Peyer's patch (tissue), 4 donors: ENCODE measurements around the gene SLC39A11. TPM values are rescaled to one million over a fixed set of nuclear protein-coding genes. Genes with fewer than 3 reads are reported as not detected.

Experiments
- DNase-seq, 3 donors: peaks; one replicate each; pipeline ENCODE4 v3.0.0-alpha.2; 2017 to 2019
- H3K27ac ChIP-seq, 4 donors: fragments of 200-600 bp; sonication (generic); one replicate each; pipeline ENCODE4 v1.5.1; 2016 to 2019
- H3K27me3 ChIP-seq, 2 donors: fragments of 200-600 bp; sonication (generic); one replicate each; pipeline ENCODE4 v1.5.1; 2019
- H3K36me3 ChIP-seq, 3 donors: fragments of 200-600 bp; sonication (generic); one replicate each; pipeline ENCODE4 v1.5.1; 2016 to 2019
- H3K4me1 ChIP-seq, 4 donors: fragments of 200-600 bp; sonication (generic); one replicate each; pipeline ENCODE4 v1.5.1; 2016 to 2019
- H3K4me3 ChIP-seq, 4 donors: fragments of 200-600 bp; sonication (generic); 1 replicate in 3 of 4; 2 replicates in 1 of 4; pipeline ENCODE4 v1.5.1; 2016 to 2019; ENCODE audit warnings: mild to moderate bottlenecking in 1 of 4
- H3K9me3 ChIP-seq, 4 donors: fragments of 200-600 bp; sonication (generic); one replicate each; pipeline ENCODE4 v1.5.1; 2016 to 2019; ENCODE audit warnings: mild to moderate bottlenecking in 1 of 4
- POLR2A ChIP-seq, 2 donors: fragments of 450-650 bp; IDR thresholded peaks; one replicate each; pipeline ENCODE4 v1.5.1; 2017; ENCODE audit warnings: antibody characterized with exemption in 2 of 2, mild to moderate bottlenecking in 2 of 2, moderate library complexity in 2 of 2
- total RNA-seq, 4 donors: library from RNA; depleted of rRNA; stranded (reverse); fragments of >200 nt; gene quantifications; one replicate each; pipeline ENCODE4 v1.1.0, GENCODE V29; 2016
- TF ChIP-seq, protein P1 (sequence below), 6 experiments: fragments of 450-650 bp in 4 of 6; fragments of 200-600 bp in 2 of 6; sonication (generic) in 1 of 6; IDR thresholded peaks; one replicate each; pipeline ENCODE4 v1.5.1; 2017 to 2019; ENCODE audit warnings: antibody characterized with exemption in 6 of 6, mild to moderate bottlenecking in 3 of 6, moderate library complexity in 1 of 6

SLC39A11 gene
- total RNA-seq, 4 donors from 2014 or later = 39.9 to 91.6 (median 45.7) TPM

DNA sequence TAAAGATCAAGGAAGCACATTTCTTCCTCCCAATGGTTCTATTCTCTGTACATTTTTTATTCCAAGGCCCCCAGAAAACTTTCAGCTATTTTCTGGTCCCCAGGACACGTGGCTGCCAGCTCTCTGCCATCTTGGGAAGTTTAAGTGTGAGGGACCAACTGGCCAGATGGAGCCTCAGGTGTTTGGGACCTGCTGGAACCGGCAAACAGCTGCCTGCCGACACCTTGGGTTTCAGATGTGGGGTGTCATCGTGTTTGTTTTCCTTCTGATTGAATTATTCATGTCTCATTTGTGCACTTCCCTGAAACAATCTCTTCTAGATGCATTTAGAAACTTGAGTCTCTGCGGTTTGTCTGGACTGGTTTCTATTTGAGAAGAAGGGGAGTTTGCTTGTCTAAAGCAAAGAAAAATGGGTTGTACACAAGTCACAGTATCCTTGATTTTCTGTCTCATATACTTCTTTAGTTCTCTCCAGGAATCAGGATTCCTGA is 386.5 kb downstream of the SLC39A11 start:
- TF ChIP-seq POLR2A (IDR thresholded peaks at IDR 0.05) = no peak
- TF ChIP-seq, protein P1, sequence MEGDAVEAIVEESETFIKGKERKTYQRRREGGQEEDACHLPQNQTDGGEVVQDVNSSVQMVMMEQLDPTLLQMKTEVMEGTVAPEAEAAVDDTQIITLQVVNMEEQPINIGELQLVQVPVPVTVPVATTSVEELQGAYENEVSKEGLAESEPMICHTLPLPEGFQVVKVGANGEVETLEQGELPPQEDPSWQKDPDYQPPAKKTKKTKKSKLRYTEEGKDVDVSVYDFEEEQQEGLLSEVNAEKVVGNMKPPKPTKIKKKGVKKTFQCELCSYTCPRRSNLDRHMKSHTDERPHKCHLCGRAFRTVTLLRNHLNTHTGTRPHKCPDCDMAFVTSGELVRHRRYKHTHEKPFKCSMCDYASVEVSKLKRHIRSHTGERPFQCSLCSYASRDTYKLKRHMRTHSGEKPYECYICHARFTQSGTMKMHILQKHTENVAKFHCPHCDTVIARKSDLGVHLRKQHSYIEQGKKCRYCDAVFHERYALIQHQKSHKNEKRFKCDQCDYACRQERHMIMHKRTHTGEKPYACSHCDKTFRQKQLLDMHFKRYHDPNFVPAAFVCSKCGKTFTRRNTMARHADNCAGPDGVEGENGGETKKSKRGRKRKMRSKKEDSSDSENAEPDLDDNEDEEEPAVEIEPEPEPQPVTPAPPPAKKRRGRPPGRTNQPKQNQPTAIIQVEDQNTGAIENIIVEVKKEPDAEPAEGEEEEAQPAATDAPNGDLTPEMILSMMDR (IDR thresholded peaks at IDR 0.05) = no peak
- Histone ChIP-seq H3K4me3 (no peak overlapping the region), H3K36me3 (no peaks in the 10 kb centered on the region), H3K27ac (no peak overlapping the region), H3K9me3 (peaks cover 0 to under 1% (median 0%) of the 10 kb centered on the region in 4 donors), H3K4me1 (no peaks in the 10 kb centered on the region), H3K27me3 (no peaks in the 10 kb centered on the region)
- no peak for DNase-seq

DNA sequence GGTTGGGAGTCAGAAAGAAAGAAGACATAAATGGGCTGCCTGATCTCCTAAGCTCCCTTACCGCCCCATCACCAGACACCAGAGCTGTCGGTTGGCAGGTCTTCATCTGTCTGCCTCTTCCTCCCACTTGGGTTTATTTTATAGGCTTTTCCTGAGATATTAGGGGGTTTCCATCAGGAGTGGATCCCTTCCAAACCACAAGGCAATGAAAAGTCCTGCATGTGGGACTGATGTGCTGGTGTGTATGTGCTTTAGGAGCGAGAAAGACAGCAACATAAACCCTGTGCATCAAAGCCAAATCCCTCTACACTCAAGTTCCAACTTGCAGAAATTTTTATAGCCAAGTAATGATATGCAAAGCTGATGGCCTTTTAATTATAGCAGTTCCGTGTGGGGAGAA is 389.5 kb downstream of the SLC39A11 start:
- Histone ChIP-seq H3K4me1 (no peaks in the 10 kb centered on the region), H3K4me3 (no peak overlapping the region), H3K9me3 (no peaks in the 10 kb centered on the region), H3K27ac (no peak overlapping the region), H3K27me3 (no peaks in the 10 kb centered on the region), H3K36me3 (no peaks in the 10 kb centered on the region)
- TF ChIP-seq, protein P1 (IDR thresholded peaks at IDR 0.05) = no peak
- TF ChIP-seq POLR2A (IDR thresholded peaks at IDR 0.05) = no peak
- no peak for DNase-seq

DNA sequence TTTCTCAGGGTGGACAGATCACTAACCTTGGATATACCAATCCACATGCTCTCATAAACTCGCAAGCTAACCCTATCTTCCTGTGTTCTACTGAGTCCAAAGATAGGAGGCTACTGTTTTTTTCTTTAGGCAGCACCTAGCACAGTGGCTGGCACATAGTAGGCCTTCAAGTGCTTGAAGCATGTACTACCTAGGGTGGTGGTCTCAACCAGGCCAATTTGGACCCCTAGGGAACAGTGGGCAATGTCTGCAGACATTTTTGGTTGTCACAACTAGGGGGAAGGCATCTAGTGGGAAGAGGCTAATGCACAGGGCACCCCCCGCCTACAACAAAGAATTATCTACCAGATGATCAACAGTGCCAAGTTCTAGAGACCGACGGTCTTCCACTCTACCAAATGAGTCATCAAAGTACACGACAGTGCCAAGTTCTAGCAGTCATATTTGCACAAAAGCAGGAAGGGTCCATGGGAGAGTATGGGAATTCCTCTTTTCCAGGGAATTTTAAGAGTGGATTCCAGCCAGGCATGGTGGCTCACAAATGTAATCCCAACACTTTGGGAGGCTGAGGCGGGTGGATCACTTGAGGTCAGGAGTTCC is 390.3 kb downstream of the SLC39A11 start:
- TF ChIP-seq, protein P1 (IDR thresholded peaks at IDR 0.05) = no peak
- Histone ChIP-seq H3K4me1 (no peaks in the 10 kb centered on the region), H3K4me3 (no peak overlapping the region), H3K27me3 (no peaks in the 10 kb centered on the region), H3K36me3 (no peaks in the 10 kb centered on the region), H3K27ac (no peak overlapping the region), H3K9me3 (no peaks in the 10 kb centered on the region)
- DNase-seq = no peak

DNA sequence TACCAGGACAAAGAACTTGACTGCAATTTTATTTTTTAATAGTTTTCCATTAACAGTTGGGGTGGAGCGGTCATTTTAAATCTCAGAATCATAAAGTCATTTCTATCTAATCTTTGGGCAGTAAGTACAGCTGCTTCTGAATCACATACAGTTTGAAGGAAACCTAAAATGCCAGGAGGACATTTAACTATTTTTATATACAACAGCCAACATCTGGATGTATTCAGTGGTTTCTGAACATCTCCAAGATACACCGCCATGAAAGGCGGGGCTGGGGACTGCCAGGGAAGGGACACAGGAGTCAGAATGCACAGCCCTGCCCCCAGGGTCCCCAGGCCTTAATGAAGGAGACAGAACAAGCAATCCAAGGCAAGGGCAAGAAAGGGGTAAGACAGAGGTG is 392.3 kb downstream of the SLC39A11 start:
- no peak overlapping the region for H3K27ac ChIP-seq
- TF ChIP-seq POLR2A (IDR thresholded peaks at IDR 0.05) = no peak
- TF ChIP-seq, protein P1 (IDR thresholded peaks at IDR 0.05) = no peak
- no peaks in the 10 kb centered on the region for H3K4me1 ChIP-seq
- H3K36me3 ChIP-seq = no peaks in the 10 kb centered on the region
- no peak overlapping the region for H3K4me3 ChIP-seq
- no peak for DNase-seq
- no peaks in the 10 kb centered on the region for H3K27me3 ChIP-seq
- H3K9me3 ChIP-seq = no peaks in the 10 kb centered on the region

DNA sequence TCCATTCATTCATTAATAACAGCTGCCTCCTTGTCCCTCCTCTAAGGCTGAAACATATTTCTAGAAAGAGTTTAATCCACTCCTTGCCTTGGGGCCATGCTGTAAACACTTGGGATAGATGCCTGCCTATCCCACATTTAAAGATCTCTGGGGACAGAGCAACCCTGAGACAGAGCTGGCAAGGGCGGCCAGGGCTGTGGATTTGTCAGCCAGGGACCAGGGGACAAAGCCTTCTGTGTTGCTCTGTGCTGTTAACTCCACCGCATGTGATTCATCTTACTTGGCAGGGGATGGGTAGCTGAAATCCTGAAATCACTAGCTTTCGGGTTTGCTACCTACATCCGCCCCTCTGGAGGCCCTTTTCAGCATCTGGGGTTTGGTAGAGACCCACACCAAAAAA is 392.9 kb downstream of the SLC39A11 start:
- Histone ChIP-seq H3K9me3 (no peaks in the 10 kb centered on the region), H3K36me3 (no peaks in the 10 kb centered on the region), H3K27ac (no peak overlapping the region), H3K4me1 (no peaks in the 10 kb centered on the region), H3K4me3 (no peak overlapping the region), H3K27me3 (no peaks in the 10 kb centered on the region)
- TF ChIP-seq, protein P1 (IDR thresholded peaks at IDR 0.05) = no peak
- TF ChIP-seq POLR2A (IDR thresholded peaks at IDR 0.05) = no peak
- no peak for DNase-seq
